ENCODE data around the gene CS. TPM values are rescaled to one million over a fixed set of nuclear protein-coding genes. Genes with fewer than 3 reads are reported as not detected.

The CS gene
- total RNA-seq, 2 donors from 2014 or later, result 261 to 319 TPM

DNA sequence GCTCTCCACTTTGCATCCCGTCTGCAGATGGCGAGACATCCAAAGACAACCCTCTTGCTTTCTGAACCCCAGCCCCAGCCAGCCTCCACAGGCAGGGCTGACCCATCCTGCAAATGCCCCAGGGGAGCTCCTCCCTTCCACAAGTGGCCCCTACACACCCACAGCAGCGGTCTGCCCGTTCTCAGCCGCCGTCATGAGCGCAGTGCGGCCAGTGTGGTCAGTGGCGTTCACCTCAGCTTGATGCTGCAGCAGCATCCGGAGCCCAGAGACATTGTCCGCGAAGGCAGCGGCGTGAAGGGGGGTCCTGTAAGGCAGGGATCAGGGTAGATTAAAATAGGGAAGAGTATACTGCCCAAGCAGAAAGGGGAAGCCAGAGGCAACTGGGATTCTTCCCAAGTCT is 55.6 kb downstream of the CS start:
- Mint-ChIP-seq H3K27ac (no peak overlapping the region), H3K36me3 (ENCODE audit: insufficient read depth in 2 of 2) (peaks cover 3 to 19% of the 10 kb centered on the region in 2 donors), H3K27me3 (ENCODE audit: low read depth) (no peaks in the 10 kb centered on the region), H3K4me3 (no peak overlapping the region), H3K9me3 (no peaks in the 10 kb centered on the region), H3K4me1 (ENCODE audit: low read depth) (no peaks in the 10 kb centered on the region)
- no peak for ATAC-seq (replicated peaks in 1 of 2)
- DNase-seq, result no peak

DNA sequence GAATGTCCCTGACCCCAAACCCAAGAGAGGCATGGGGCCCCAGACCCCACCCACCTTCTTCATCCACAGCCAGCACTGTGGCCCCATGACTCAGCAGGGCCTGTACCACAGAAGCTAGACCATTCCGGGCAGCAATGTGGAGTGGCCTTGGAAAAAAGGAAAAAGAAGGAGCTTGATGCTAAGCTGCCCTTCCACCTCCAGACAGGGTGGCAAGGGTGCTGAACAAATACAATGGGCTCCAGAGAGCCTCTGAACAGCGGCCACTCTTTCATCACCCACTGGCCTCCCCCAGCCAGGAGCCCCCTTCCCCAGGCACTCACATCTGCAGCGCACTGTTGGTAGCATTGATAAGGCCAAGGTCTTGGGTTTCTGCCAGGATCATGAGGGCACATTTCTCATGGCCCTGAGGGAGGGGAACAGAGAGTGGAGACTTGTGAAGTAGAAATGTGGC is 56.4 kb downstream of the CS start:
- Mint-ChIP-seq H3K27me3 (ENCODE audit: low read depth) (no peaks in the 10 kb centered on the region), H3K4me1 (ENCODE audit: low read depth) (no peaks in the 10 kb centered on the region), H3K9me3 (no peaks in the 10 kb centered on the region), H3K36me3 (ENCODE audit: insufficient read depth in 2 of 2) (peaks cover 3 to 17% of the 10 kb centered on the region in 2 donors), H3K27ac (no peak overlapping the region), H3K4me3 (no peak overlapping the region)
- ATAC-seq (replicated peaks in 1 of 2) (no peak), DNase-seq (no peak)

GRCh38 chr12:56242986-56243385 is 57.1 kb downstream of the CS start:
- ATAC-seq (replicated peaks in 1 of 2) (no peak), DNase-seq (no peak)
- H3K9me3 Mint-ChIP-seq, result no peaks in the 10 kb centered on the region
- H3K4me3 Mint-ChIP-seq, result no peak overlapping the region
- H3K27ac Mint-ChIP-seq, result no peak overlapping the region
- H3K36me3 Mint-ChIP-seq (ENCODE audit: insufficient read depth in 2 of 2), result peaks cover 3 to 17% of the 10 kb centered on the region in 2 donors
- H3K27me3 Mint-ChIP-seq (ENCODE audit: low read depth), result no peaks in the 10 kb centered on the region
- H3K4me1 Mint-ChIP-seq (ENCODE audit: low read depth), result no peaks in the 10 kb centered on the region

DNA sequence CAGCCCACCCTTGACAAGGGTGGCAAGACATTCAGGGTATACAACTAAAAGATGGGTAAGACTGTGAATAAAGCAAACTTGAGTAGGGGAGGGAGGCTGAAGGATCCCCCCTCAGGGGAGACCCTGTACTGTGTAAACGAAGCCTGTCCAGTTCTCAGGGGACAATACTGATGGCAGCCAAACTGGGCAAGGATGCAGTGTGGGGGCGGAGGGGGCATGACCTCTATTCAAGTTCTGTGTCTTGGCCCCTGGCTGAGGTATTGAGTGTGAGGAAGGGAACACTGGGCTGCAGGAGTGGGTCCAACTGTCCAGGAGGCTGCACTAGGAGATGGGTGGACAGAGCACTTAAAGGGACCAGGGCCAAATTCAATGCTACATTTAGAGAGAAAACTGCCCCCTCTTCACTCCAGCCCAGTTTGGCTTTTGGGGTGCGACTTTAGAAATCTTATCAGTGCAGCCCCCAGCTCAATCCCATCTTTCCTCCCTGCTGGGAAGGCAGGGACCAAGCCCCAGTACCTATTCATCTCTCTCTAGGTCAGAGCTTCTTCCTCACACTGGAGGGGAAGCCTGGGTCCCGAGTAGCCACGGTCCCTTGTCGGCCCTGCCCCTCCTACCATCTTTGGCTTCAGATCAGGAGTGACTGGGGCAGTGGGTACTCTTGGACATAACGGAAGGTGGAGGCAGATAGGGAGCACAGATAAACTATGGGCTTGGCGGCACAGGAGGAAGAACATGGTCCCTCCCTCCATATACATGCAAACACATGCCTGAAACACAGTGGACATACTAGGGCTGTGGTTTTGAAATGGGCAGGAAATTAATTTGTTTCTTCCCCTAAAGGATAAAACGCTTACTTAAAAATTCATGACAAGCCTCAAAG is 58.5 kb downstream of the CS start:
- Mint-ChIP-seq H3K36me3 (ENCODE audit: insufficient read depth in 2 of 2) (peaks cover 3 to 12% of the 10 kb centered on the region in 2 donors), H3K27ac (no peak overlapping the region), H3K9me3 (no peaks in the 10 kb centered on the region), H3K4me1 (ENCODE audit: low read depth) (no peaks in the 10 kb centered on the region), H3K27me3 (ENCODE audit: low read depth) (no peaks in the 10 kb centered on the region), H3K4me3 (no peak overlapping the region)
- ATAC-seq (replicated peaks in 1 of 2), result no peak
- DNase-seq, result no peak

DNA sequence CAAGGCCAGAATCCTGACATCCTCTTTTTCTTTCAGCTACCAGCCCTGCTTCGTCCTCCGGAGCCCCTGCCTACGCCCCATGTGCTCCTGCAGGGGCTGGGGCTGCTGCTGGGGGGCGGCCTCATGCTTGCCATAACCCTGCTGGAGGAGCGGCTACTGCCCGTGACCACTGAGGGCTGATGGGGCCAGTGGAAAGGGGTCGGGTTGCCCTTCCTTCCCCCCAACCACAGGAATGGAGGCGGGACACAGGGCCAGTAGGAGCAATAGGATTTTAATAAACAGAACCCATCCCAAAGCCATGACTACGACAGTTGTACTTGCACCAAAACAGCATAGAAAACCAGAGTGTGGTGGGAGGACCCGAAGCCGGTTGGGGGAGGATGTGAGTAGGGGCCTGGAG is 62.6 kb downstream of the CS start:
- no peaks in the 10 kb centered on the region for H3K27me3 Mint-ChIP-seq (ENCODE audit: low read depth)
- peaks cover 0 to 4% of the 10 kb centered on the region in 2 donors for H3K36me3 Mint-ChIP-seq (ENCODE audit: insufficient read depth in 2 of 2)
- H3K9me3 Mint-ChIP-seq, result no peaks in the 10 kb centered on the region
- no peaks in the 10 kb centered on the region for H3K4me1 Mint-ChIP-seq (ENCODE audit: low read depth)
- H3K4me3 Mint-ChIP-seq, result no peak overlapping the region
- no peak for ATAC-seq (replicated peaks in 1 of 2)
- DNase-seq, result no peak
- no peak overlapping the region for H3K27ac Mint-ChIP-seq

DNA sequence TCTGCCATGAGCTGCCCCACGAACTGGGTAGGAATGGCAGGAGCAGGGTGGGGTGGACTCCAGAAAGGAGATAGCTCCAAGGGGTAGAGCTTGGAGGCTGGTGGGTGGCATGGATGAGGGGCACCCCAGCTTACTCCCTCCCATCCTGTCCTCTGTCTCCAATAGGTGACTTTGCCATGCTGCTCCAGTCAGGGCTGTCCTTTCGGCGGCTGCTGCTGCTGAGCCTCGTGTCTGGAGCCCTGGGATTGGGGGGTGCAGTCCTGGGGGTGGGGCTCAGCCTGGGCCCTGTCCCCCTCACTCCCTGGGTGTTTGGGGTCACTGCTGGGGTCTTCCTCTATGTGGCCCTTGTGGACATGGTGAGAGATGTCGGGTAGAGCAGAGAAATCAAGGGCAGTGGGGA is 63.1 kb downstream of the CS start:
- no peaks in the 10 kb centered on the region for H3K27me3 Mint-ChIP-seq (ENCODE audit: low read depth)
- no peak for ATAC-seq (replicated peaks in 1 of 2)
- peaks cover 0 to 2% of the 10 kb centered on the region in 2 donors for H3K36me3 Mint-ChIP-seq (ENCODE audit: insufficient read depth in 2 of 2)
- H3K9me3 Mint-ChIP-seq, result no peaks in the 10 kb centered on the region
- H3K4me1 Mint-ChIP-seq (ENCODE audit: low read depth), result no peaks in the 10 kb centered on the region
- no peak for DNase-seq
- no peak overlapping the region for H3K4me3 Mint-ChIP-seq
- H3K27ac Mint-ChIP-seq, result no peak overlapping the region

- DNase-seq, result no peak
- no peak for ATAC-seq (replicated peaks in 1 of 2)
- Mint-ChIP-seq H3K4me3 (no peak overlapping the region), H3K9me3 (no peaks in the 10 kb centered on the region), H3K4me1 (ENCODE audit: low read depth) (no peaks in the 10 kb centered on the region), H3K36me3 (ENCODE audit: insufficient read depth in 2 of 2) (no peaks in the 10 kb centered on the region), H3K27me3 (ENCODE audit: low read depth) (no peaks in the 10 kb centered on the region), H3K27ac (no peak overlapping the region)
Measured at GRCh38 chr12:56236091-56236490, 64.0 kb downstream of the CS start.

DNA sequence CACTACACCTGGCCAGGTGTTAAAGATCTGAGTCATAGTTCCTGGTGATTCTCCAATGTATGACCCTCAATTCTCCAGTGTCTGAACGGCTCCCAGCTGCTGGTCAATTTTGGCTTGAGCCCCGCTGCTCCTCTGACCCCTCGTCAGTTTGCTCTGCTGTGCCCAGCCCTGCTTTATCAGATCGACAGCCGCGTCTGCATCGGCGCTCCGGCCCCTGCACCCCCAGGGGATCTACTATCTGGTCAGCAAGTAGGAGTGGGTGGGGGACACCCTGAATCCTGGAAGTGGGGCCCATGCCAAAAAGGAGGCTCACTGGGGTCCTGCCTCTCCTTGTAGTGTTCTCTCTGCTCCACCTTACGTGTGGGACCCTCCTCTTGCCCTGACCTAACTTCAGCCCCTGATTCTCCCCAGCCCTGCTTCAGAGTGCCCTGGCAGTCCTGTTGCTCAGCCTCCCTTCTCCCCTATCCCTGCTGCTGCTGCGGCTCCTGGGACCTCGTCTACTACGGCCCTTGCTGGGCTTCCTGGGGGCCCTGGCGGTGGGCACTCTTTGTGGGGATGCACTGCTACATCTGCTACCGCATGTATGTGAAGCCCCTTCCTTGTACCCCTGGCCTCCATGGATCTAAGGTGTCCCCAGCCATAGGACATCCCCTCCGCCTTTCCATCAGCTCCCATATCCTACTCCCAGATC is 65.2 kb downstream of the CS start:
- H3K9me3 Mint-ChIP-seq, result no peaks in the 10 kb centered on the region
- H3K4me3 Mint-ChIP-seq, result no peak overlapping the region
- H3K27me3 Mint-ChIP-seq (ENCODE audit: low read depth), result no peaks in the 10 kb centered on the region
- DNase-seq (no peak), ATAC-seq (replicated peaks in 1 of 2) (no peak)
- H3K27ac Mint-ChIP-seq, result no peak overlapping the region
- H3K36me3 Mint-ChIP-seq (ENCODE audit: insufficient read depth in 2 of 2), result no peaks in the 10 kb centered on the region
- no peaks in the 10 kb centered on the region for H3K4me1 Mint-ChIP-seq (ENCODE audit: low read depth)

DNA sequence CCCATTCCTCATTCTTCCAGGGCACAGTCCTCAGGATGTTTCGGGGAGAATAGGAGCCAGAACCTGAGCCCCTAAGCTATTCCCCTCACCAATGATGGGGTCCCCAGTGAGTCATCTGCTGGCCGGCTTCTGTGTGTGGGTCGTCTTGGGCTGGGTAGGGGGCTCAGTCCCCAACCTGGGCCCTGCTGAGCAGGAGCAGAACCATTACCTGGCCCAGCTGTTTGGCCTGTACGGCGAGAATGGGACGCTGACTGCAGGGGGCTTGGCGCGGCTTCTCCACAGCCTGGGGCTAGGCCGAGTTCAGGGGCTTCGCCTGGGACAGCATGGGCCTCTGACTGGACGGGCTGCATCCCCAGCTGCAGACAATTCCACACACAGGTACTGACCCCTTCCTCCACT is 68.9 kb downstream of the CS start:
- Mint-ChIP-seq H3K4me3 (no peak overlapping the region), H3K27ac (no peak overlapping the region), H3K4me1 (ENCODE audit: low read depth) (no peaks in the 10 kb centered on the region), H3K27me3 (ENCODE audit: low read depth) (no peaks in the 10 kb centered on the region), H3K9me3 (no peaks in the 10 kb centered on the region), H3K36me3 (ENCODE audit: insufficient read depth in 2 of 2) (peaks cover 0 to 4% of the 10 kb centered on the region in 2 donors)
- ATAC-seq (replicated peaks in 1 of 2), result peak in 1 of 2 donors; percentile 18
- no peak for DNase-seq

DNA sequence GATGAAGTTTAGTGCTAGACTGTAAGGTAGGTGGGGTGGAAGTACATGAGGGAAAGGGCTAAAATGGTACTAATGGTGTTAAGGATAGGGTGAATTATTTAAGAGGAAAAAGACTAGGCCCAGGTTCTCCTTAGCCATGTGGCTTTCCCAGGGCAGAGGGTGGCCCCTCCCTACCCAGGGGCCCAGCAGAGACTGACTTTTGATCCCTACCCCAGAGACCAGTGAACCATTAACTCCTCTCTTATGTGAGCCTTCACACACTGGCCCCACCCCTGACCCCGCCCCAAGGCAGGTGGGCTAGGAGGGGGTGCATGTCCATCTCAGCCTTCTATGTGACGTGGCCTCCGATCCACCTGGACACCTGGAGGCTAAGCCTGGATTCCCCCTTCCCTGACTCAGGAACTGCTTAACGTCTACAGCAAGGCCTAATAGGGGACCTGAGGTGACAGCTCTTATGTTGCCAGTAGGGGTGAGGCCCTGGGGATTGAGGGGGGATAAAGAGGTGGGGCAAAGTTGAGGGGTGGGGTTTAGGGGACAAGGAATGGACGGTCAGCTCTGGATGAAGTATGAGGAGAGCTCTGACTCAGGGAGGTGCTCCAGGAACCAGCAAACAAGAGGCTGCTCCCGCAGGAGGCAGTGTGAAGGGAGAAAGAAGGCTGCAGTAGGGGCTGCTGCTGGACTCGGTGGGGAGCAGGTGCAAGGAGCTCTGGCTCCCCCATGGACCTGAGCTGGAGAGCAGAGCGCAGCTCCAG is 69.5 kb downstream of the CS start:
- Mint-ChIP-seq H3K9me3 (no peaks in the 10 kb centered on the region), H3K27me3 (ENCODE audit: low read depth) (no peaks in the 10 kb centered on the region), H3K4me1 (ENCODE audit: low read depth) (peaks cover 6% of the 10 kb centered on the region), H3K4me3 (no peak overlapping the region), H3K36me3 (ENCODE audit: insufficient read depth in 2 of 2) (peaks cover 0 to 6% of the 10 kb centered on the region in 2 donors), H3K27ac (no peak overlapping the region)
- ATAC-seq (replicated peaks in 1 of 2) (peak in 1 of 2 donors; percentile 17), DNase-seq (no peak)

DNA sequence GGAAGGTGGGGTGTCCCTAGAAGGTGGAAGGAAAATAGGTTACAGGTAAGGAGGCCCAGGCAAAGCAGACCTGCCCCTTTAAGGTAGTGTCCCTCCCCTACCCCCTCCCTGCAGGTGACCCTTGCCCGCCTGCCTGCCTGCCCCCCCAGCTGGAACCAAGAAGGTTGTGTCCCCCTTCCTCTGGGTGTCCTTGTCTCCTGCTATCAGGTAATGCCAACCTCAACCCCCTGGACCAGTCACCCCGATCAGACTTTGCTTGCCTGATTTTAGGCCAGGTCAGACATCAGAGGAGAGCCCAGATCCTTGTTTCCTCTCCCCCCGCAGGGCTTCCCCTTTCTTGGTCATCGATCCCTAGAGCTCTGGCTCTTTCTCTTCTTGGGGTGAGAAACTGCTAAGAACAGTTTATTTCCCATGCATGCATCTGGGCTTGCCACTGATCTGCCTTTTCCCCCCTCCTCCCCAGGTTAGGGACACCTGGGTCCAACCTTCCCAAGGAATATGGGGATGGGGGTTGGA is 70.2 kb downstream of the CS start, which contains the start of gene SLC39A5:
TSS of gene SLC39A5 (plus strand) at position 136 of the 516 bp plus-strand sequence. CDS start 1,224 bp downstream, outside the sequence.
- Mint-ChIP-seq H3K4me1 (ENCODE audit: low read depth) (peaks cover 12% of the 10 kb centered on the region), H3K27me3 (ENCODE audit: low read depth) (no peaks in the 10 kb centered on the region), H3K4me3 (no peak within 1 kb of the TSS), H3K27ac (no peak within 1 kb of the TSS), H3K9me3 (no peaks in the 10 kb centered on the region), H3K36me3 (ENCODE audit: insufficient read depth in 2 of 2) (peaks cover 0 to 6% of the 10 kb centered on the region in 2 donors)
- no peak for ATAC-seq (replicated peaks in 1 of 2)
- no peak for DNase-seq

GRCh38 chr12:56229082-56229481 is 71.0 kb downstream of the CS start:
- no peak overlapping the region for H3K27ac Mint-ChIP-seq
- no peaks in the 10 kb centered on the region for H3K9me3 Mint-ChIP-seq
- DNase-seq, result no peak
- peaks cover 0 to 6% of the 10 kb centered on the region in 2 donors for H3K36me3 Mint-ChIP-seq (ENCODE audit: insufficient read depth in 2 of 2)
- H3K4me3 Mint-ChIP-seq, result no peak overlapping the region
- H3K27me3 Mint-ChIP-seq (ENCODE audit: low read depth), result no peaks in the 10 kb centered on the region
- H3K4me1 Mint-ChIP-seq (ENCODE audit: low read depth), result peaks cover 18% of the 10 kb centered on the region
- no peak for ATAC-seq (replicated peaks in 1 of 2)

DNA sequence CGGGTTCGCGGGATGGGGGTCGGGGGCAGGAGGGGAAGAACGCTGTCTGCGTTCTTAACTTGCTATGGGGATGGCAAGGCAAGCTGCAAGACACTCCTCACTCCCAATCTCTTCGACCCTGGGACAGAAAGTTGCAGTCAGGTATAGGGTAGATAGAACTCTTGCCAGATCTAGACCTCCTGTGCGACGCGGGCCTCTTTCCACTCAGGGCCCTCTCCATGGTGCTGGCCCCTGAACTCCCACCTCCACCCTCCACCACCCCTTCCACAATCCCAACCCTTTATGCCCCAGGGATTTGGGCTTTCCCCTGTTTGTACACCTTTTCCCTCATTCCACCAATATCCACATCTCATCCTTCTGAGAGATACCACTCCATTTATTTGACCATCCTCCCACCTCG is 75.2 kb downstream of the CS start:
- peaks cover 46% of the 10 kb centered on the region for H3K4me1 Mint-ChIP-seq (ENCODE audit: low read depth)
- ATAC-seq (replicated peaks in 1 of 2), result no peak

More for the DNA sequence above, 75.2 kb downstream of the CS start:
- Mint-ChIP-seq H3K36me3 (ENCODE audit: insufficient read depth in 2 of 2) (peaks cover 5 to 10% of the 10 kb centered on the region in 2 donors), H3K27me3 (ENCODE audit: low read depth) (no peaks in the 10 kb centered on the region), H3K9me3 (no peaks in the 10 kb centered on the region), H3K4me3 (peak overlapping the region; percentile 91 to 100), H3K27ac (peak overlapping the region; percentile 84)
- DNase-seq, result no peak
